ENCODE data around the gene EFCAB7.
"Not testable (repeated sequence)": the region's sequence is repeated elsewhere in the genome, so short reads cannot be mapped to it uniquely, and the experiment has no call there.

The EFCAB7 gene

DNA sequence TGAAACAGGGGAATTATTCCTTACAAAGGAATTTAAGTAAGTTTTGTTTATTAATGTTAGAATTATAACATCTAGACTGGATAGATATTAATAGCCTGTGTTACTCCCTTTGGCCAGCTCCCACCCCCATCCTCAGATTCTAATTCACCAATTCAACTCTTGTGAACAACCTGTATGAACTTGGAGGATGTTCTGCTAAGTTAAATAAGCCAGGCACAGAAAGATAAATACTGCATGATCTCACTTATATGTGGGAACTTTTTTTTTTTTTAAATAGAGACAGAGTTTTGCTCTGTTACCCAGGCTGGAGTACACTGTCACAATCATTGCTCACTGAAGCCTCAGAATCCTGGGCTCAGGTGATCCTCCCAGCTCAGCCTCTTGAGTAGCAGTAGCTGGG is 32.2 kb downstream of the EFCAB7 start:
- no peak for DNase-seq (ENCODE audit: low spot score)

GRCh38 chr1:63557365-63557987 is 34.2 kb downstream of the EFCAB7 start:
- peak; percentile 55 for DNase-seq (ENCODE audit: low spot score)

DNA sequence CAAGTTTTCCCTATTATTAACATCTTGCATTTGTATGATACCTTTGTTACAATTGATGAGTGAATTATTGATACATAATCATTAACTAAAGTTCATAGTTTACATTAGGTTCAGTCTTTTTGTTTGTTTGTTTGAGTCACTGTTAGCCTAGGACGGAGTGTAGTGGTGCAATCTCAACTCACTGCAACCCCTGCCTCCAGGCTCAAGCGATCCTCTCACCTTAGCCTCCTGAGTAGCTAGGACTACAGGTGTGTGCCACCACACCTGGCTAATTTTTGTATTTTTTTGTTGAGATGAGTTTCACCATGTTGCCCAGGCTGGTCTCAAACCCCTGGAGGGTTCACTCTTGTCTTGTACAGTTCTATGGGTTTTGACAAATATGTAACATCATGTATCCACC is 36.0 kb downstream of the EFCAB7 start:
- DNase-seq (ENCODE audit: low spot score) = no peak

DNA sequence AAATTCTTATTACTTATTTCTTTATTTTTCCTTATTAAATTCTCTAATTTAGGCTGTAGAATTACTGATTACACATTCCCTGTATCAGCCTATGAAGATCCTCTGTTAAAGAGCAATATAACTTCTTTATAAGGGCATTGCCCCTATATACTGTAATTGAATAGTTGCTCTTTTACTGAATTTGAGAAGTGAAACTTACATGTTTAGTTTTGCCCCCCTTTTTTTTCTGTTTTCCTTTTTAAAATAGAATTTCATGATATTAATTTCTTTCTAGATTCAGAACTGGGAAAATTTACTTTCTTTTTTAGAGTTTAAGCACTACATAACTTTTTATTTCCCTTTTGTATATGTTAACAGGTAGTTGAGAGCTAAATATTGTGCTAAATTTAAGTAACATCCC is 40.4 kb downstream of the EFCAB7 start:
- no peak for DNase-seq (ENCODE audit: low spot score)

- no peak for DNase-seq (ENCODE audit: low spot score)
These were observed 45.7 kb downstream of the EFCAB7 start for GRCh38 chr1:63569068-63569467.

- DNase-seq (ENCODE audit: low spot score) = no peak
These were observed 46.5 kb downstream of the EFCAB7 start for GRCh38 chr1:63569640-63570316.

DNA sequence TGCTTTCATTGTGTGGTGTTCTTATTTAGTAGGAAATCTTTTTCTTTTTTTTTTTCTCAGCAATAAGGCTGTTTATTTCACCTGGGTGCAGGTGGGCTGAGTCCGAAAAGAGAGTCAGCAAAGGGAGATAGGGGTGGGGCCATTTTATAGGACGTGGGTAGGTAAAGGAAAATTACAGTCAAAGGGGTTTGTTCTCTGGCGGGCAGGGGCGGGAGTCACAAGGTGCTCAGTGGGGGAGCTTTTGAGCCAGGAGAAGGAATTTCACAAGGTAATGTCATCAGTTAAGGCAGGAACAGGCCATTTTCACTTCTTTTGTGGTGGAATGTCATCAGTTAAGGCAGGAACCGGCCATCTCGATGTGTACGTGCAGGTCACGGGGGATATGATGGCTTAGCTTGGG is 49.4 kb downstream of the EFCAB7 start:
- DNase-seq (ENCODE audit: low spot score) = not testable (repeated sequence)

DNA sequence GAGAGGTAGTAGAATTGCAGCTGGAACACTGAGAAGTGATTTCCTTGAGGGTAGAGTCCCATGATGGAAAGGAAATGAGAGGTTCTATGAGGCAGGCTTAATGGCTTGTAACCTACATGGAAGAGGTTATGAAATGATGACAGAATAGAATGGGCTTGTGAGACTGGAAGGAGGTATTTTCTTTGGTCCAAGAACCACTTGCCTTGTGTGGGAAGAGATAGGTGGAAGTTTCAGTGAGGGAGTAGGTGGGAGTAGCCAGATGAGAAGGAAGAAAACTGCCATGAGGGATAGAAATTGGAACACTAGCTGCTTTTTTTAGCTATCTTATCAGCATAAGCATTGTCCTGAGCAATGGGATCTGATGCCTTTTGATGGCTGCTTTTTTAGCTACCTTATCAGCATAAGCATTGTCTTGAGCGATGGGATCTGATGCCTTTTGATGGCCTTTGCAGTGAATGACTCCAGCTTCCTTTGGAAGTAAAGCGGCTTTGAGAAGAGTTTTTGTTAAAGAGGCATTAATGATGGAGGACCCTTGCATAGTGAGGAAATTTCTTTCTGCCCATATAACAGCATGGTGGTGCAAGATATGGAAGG is 51.0 kb downstream of the EFCAB7 start:
- DNase-seq (ENCODE audit: low spot score) = not testable (repeated sequence)

- DNase-seq (ENCODE audit: low spot score) = peak; percentile 32
These were observed 52.1 kb downstream of the EFCAB7 start for GRCh38 chr1:63575340-63575826.

GRCh38 chr1:63586326-63586725 is 63.0 kb downstream of the EFCAB7 start:
- not testable (repeated sequence) for DNase-seq (ENCODE audit: low spot score)

DNA sequence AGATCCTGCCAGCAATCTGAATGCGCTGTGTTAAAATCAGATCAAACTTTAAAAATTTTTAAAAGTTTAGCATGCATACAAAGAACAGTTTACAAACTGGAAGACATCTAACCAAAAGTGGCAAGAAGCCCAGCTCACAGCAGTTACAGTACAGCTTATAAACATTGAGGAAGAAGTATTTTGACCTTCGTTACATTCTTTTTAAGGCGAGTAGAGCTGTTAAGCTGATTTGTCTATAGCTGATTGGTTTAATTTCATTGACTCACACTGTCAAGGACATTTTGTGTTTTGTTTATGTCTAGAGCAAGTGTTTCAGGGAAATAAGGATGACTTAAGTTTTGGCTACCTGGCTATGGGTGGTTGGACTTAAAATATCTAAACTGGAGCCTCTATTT is 66.8 kb downstream of the EFCAB7 start:
- no peak for DNase-seq (ENCODE audit: low spot score)

GRCh38 chr1:63592536-63593302 is 69.4 kb downstream of the EFCAB7 start:
- no peak for DNase-seq (ENCODE audit: low spot score)

DNA sequence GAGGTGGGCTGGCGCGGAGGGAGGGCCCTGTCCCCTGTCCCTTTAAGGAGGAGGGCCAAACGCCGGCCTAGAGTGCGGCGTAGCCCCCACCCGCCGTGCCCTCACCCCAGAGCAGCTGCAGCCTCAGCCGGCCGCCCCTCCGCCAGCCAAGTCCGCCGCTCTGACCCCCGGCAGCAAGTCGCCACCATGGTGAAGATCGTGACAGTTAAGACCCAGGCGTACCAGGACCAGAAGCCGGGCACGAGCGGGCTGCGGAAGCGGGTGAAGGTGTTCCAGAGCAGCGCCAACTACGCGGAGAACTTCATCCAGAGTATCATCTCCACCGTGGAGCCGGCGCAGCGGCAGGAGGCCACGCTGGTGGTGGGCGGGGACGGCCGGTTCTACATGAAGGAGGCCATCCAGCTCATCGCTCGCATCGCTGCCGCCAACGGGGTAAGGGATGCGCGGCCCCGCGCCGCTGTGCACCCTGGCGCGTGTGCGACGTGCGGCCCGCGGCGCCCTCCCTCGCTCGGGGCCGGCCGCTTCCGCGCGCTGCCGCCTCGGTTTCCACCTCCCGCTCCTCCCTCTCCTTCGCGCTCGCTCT is 70.1 kb downstream of the EFCAB7 start, which contains the start of gene PGM1:
TSS of gene PGM1 (plus strand) at position 109 of the 583 bp plus-strand sequence. CDS start at position 187, 78 bp downstream.
- DNase-seq (ENCODE audit: low spot score) = peak; percentile 92

GRCh38 chr1:63593886-63594605 is 70.7 kb downstream of the EFCAB7 start:
- peak; percentile 59 for DNase-seq (ENCODE audit: low spot score)

GRCh38 chr1:63595435-63595834 is 72.1 kb downstream of the EFCAB7 start:
- DNase-seq (ENCODE audit: low spot score) = no peak

GRCh38 chr1:63599799-63600198 is 76.5 kb downstream of the EFCAB7 start:
- DNase-seq (ENCODE audit: low spot score) = no peak

GRCh38 chr1:63600248-63600647 is 76.9 kb downstream of the EFCAB7 start:
- DNase-seq (ENCODE audit: low spot score) = no peak

- no peak for DNase-seq (ENCODE audit: low spot score)
These were observed 77.7 kb downstream of the EFCAB7 start for GRCh38 chr1:63601061-63601460.

DNA sequence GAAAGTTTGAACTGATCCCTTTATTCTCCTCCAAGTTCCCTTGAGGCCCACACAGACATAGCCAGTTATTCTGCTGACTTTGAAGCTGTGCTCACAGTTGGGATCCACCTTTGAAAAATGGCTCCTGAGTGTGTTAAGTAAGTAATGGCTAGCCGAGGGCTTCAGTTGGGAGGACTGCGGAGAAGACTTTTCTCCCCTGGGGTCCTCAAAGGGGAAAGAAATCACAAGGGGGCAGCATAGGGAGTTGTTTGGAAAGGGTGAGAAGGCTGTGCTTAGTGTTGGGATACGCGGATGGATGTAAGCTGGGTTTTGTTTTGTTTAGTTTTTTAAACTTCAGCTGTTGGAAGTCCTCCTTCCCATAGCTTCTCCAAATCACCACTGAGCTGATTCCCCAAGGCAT is 78.1 kb downstream of the EFCAB7 start:
- no peak for DNase-seq (ENCODE audit: low spot score)

DNA sequence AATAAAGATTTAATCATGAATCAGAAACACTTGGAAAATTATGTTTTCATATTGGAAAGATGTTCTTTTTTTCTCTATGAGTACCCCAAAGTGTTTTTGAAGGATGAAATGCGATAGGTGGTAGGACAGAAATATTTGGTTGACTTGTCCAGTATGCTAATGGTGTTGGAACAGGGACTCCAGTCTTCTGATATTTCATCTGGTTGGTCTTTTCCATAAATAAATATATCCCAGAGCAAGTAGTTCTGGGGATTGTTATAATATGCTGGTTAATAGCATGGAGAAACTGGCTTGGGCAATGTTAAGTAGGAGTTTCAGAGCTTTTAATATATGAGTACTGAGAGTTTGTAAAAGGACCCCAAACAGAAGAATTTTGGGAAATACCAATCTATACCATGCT is 78.6 kb downstream of the EFCAB7 start:
- no peak for DNase-seq (ENCODE audit: low spot score)

- no peak for DNase-seq (ENCODE audit: low spot score)
These were observed 79.3 kb downstream of the EFCAB7 start for GRCh38 chr1:63602629-63603028.
